Fibroblast of mammary gland (primary cell): Measurements from ENCODE around the gene SLC5A3.

Experiments used
- DNase-seq: peaks from one replicate; pipeline ENCODE4 v3.0.0-alpha.2; 2010; ENCODE audit warnings: low read depth
- H3K4me3 ChIP-seq: 2 replicates; pipeline ENCODE4 v1.5.1; 2011; ENCODE audit warnings: low read depth, mild to moderate bottlenecking, low read length, moderate library complexity; ENCODE audit not compliant: control insufficient read depth
- CTCF ChIP-seq: conservative IDR thresholded peaks from 2 replicates; pipeline ENCODE4 v1.5.1; 2011; ENCODE audit warnings: low read depth, low read length, inconsistent platforms; ENCODE audit not compliant: control insufficient read depth, insufficient read depth

SLC5A3 gene

GRCh38 chr21:34122047-34122446 lies 48.7 kb downstream of the SLC5A3 start:
- no peak for TF ChIP-seq CTCF
- H3K4me3 ChIP-seq = no peak overlapping the region
- DNase-seq = no peak
